ENCODE data around the gene TANC1.

GRCh38 chr2:158997037-158997790 is 28.8 kb downstream of the TANC1 start:
- TF ChIP-seq CTCF (IDR thresholded peaks at IDR 0.05) (no peak), POLR2A (IDR thresholded peaks at IDR 0.05) (no peak)
